Measurements from ENCODE around the gene LAMTOR1.

LAMTOR1 gene

DNA sequence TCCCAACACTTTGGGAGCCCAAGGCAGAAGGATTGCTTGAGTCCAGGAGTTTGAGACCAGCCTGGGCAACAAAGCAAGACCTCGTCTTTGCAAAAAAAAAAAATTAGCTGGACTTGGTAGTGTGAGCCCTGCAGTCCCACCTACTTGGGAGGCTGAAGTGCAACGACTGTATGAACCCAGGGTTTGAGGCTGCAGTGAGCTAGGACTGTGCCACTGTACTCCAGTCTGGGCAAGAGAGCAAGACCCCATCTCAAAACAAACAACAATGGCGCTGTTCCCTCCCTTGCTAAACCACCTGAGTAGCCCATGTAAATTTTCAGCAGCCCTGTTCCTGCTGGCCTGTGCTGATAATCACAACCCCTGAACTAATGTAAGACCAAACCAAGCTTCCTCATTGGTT, 3.1 kb downstream of the LAMTOR1 start:
- TF ChIP-seq, protein P1, sequence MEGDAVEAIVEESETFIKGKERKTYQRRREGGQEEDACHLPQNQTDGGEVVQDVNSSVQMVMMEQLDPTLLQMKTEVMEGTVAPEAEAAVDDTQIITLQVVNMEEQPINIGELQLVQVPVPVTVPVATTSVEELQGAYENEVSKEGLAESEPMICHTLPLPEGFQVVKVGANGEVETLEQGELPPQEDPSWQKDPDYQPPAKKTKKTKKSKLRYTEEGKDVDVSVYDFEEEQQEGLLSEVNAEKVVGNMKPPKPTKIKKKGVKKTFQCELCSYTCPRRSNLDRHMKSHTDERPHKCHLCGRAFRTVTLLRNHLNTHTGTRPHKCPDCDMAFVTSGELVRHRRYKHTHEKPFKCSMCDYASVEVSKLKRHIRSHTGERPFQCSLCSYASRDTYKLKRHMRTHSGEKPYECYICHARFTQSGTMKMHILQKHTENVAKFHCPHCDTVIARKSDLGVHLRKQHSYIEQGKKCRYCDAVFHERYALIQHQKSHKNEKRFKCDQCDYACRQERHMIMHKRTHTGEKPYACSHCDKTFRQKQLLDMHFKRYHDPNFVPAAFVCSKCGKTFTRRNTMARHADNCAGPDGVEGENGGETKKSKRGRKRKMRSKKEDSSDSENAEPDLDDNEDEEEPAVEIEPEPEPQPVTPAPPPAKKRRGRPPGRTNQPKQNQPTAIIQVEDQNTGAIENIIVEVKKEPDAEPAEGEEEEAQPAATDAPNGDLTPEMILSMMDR (IDR thresholded peaks at IDR 0.05; ENCODE audit: low read depth, low read length), result no peak
- DNase-seq (ENCODE audit: low read depth, low spot score), result no peak
- no peak overlapping the region for H3K4me3 ChIP-seq (ENCODE audit: low read depth, low read length)
- in situ Hi-C loops (cut with HindIII; ENCODE audit: low sequenced_read_pairs), result no loop called here

DNA sequence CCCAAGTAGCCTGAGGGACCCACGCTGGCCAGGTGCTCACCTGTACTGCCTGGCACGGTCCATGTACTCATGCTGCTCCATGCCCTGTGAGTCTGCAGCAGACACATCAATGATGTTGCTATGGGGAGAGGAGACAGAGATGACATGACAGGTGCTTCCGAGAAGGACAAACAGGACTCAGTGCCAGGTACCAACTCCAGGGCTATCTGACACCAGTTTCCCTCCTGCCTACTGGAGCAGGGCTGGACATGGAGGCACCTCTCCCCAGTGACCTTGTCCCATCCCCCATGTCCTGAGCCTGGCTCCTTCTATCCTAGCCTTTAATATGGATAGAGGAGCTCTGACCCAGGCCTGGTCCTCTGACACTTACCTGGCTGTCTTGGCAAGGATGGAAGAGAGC, 4.4 kb downstream of the LAMTOR1 start:
- no peak overlapping the region for H3K4me3 ChIP-seq (ENCODE audit: low read depth, low read length)
- DNase-seq (ENCODE audit: low read depth, low spot score), result no peak
- TF ChIP-seq, protein P1 (IDR thresholded peaks at IDR 0.05; ENCODE audit: low read depth, low read length), result no peak
- in situ Hi-C loops (cut with HindIII; ENCODE audit: low sequenced_read_pairs), result no loop called here

DNA sequence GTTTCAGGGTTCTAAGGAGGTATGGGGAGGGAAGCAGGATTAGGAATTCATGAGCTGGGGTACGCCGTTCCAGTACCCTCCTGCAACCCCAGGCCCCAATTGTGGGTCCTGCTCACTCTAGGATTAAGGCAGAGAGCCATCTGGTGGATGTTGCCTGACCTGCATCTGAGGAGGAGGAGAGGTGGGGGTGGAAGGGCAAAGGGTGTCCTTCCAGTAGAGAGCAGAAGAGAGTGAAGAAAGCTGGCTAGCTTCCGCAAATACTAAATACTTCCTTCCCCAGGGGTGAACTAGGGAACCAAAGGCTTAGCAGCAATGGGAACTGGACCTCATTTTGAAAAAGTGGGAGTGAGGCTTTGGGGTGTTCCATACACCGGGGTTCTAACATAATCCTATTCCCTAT, 11.8 kb downstream of the LAMTOR1 start:
- DNase-seq (ENCODE audit: low read depth, low spot score), result peak; percentile 60
- H3K4me3 ChIP-seq (ENCODE audit: low read depth, low read length), result no peak overlapping the region
- TF ChIP-seq, protein P1 (IDR thresholded peaks at IDR 0.05; ENCODE audit: low read depth, low read length), result peak; percentile 90
- in situ Hi-C loops (cut with HindIII; ENCODE audit: low sequenced_read_pairs), result no loop called here

DNA sequence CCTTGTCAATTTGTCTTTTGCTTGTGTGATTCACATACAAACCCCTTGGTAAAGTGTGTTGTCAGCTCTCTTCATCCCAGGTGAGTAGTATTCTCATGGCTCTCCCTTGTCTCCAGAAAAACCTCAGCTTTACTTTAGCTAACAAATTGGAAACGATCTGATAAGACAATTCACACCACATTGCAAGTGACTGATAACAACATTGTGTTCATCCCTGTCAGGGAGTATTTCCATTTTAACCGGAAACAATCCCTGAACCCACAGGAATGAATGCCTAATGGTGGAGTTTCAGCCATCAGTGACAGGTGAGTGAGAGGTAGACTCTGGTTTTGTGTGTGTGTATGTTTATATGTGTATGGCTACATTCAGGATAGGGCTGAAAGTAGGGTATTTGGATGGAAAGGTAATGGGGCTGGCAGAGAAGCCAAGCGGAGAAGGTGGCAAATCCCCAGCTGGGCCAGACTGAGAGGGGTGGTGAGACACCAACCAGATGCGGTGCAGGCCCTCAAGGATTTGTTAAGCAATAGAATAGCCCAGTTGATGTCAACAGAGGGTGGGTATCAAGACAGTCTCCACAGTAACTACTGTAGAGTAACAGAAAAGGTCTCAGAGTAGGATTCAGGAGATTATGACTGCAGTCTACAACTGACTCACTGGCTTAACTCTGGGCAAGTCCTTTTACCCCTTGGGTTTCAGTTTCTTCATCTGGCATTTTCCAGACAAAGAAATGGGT, 14.9 kb downstream of the LAMTOR1 start:
- no peak overlapping the region for H3K4me3 ChIP-seq (ENCODE audit: low read depth, low read length)
- TF ChIP-seq, protein P1 (IDR thresholded peaks at IDR 0.05; ENCODE audit: low read depth, low read length), result no peak
- in situ Hi-C loops (cut with HindIII; ENCODE audit: low sequenced_read_pairs), result no loop called here
- DNase-seq (ENCODE audit: low read depth, low spot score), result no peak

DNA sequence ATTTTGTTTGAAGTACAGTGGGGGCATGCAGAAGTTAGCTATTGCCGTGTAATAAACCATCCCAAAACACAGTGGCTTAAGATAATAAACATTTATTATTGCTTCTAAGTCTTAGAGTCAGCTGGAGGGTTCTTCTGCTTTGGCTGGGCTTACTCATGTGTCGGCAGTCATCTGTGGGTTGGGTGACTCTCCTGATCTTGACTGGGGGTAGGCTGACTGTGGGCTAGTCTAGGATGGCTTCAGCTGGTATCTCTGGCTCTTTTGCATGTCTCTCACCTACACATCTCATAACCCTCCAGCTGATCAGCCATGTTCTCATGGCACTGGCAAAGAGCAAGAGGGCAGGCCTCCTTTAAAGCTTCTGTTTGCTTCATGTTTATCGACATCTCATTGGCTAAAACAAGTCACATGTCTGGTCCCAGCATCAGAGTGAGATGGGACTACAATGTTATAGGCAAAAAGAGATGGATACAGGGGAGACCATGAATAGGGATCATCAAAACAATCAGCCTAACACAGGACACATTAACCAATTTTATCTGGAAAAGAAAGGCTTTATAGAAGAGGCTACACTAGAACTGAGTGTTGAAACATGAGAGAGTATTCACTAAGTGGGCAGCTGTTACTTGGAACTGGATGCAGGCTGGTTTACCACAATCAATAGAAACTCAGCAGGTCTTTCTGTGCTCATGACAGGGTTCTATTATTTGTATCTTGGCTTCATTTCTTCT, 17.3 kb downstream of the LAMTOR1 start:
- TF ChIP-seq, protein P1 (IDR thresholded peaks at IDR 0.05; ENCODE audit: low read depth, low read length), result no peak
- in situ Hi-C loops (cut with HindIII; ENCODE audit: low sequenced_read_pairs), result no loop called here
- no peak overlapping the region for H3K4me3 ChIP-seq (ENCODE audit: low read depth, low read length)
- DNase-seq (ENCODE audit: low read depth, low spot score), result peak; percentile 32

DNA sequence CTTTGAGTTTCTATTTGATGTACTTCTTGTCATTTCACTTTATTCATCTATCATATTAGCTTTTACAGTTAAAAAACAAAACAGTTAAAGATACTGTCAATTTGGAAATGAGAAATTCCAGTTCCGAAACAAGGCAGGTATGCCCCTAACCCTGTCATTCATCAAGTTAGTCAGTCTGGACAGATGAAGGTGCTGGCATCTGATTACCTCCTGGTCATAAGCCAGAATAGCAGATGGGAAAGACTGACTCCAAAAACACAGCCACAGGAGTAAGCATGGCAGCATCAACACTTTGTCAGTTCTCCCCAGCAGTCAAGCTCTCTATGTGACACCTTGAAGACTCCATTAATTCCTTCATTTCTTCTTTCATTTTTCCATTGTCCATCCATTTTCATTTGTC, 18.1 kb downstream of the LAMTOR1 start:
- DNase-seq (ENCODE audit: low read depth, low spot score), result no peak
- in situ Hi-C loops (cut with HindIII; ENCODE audit: low sequenced_read_pairs), result no loop called here
- TF ChIP-seq, protein P1 (IDR thresholded peaks at IDR 0.05; ENCODE audit: low read depth, low read length), result no peak
- no peak overlapping the region for H3K4me3 ChIP-seq (ENCODE audit: low read depth, low read length)

Data from astrocyte of the spinal cord (primary cell).